ENCODE results near the gene SCGB1C1. TPM values are rescaled to one million over a fixed set of nuclear protein-coding genes. Genes with fewer than 3 reads are reported as not detected.
A peak's percentile ranks its signal among the peaks of the same experiment; 100 is the strongest.

Gene SCGB1C1
- total and polyA plus RNA-seq, 9 of the 15 experiments (the other 6 are each of a cell fraction or from before 2014, with no cell fraction given): not detected

DNA sequence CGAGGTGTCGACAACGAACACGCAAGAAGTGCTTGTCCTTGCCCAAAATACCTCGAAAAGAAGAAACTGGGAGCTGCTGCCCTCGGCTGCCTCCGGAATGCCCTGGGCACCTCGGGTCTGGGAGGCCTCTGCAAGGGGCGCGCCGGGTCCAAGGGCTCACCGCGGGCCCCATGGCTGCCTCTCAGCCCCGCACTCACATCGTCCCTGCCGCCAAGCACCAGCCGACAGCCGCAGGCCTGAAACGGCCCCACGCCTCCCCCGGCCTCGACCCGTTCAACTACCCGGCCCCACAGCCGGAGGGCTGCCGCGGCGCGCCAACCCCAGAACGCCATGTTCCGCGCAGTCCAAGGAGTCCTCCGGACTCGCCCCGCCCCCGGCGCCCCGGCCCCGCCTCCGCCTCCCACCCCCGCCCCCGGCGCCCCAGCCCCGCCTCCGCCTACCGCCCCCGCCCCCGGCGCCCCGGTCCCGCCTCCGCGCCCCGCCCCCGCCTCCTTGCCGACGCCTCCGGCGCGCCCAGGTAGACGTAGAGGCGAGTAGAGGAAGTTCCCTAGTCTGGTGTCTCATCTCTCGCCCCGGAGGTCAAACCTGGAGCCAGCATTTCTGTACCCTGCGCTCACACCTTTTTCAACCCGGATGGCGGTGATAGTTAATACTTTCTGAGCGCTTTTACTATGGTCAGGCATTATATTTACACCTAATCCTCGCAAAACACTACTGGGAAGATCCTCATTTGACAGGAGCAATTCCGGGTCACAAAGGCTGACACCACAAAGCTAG, 43.3 kb downstream of the SCGB1C1 start, which contains the start of gene SIRT3 (continued):
- peak; percentile 90; the same call in 1 of the 2 replicates for TF ChIP-seq NBN (IDR thresholded peaks at IDR 0.05; ENCODE audit: low read depth)
- peak; percentile 40; the same call in 1 of the 2 replicates for TF ChIP-seq SMARCA4 (IDR thresholded peaks at IDR 0.05)
- no peak for TF ChIP-seq PTBP1 (IDR thresholded peaks at IDR 0.05; ENCODE audit: low read depth, low read length)
- TF ChIP-seq THRA (IDR thresholded peaks at IDR 0.05): no peak
- TF ChIP-seq ZBTB43 (CRISPR knock-in tag; IDR thresholded peaks at IDR 0.05): no peak
- TF ChIP-seq, protein P1, sequence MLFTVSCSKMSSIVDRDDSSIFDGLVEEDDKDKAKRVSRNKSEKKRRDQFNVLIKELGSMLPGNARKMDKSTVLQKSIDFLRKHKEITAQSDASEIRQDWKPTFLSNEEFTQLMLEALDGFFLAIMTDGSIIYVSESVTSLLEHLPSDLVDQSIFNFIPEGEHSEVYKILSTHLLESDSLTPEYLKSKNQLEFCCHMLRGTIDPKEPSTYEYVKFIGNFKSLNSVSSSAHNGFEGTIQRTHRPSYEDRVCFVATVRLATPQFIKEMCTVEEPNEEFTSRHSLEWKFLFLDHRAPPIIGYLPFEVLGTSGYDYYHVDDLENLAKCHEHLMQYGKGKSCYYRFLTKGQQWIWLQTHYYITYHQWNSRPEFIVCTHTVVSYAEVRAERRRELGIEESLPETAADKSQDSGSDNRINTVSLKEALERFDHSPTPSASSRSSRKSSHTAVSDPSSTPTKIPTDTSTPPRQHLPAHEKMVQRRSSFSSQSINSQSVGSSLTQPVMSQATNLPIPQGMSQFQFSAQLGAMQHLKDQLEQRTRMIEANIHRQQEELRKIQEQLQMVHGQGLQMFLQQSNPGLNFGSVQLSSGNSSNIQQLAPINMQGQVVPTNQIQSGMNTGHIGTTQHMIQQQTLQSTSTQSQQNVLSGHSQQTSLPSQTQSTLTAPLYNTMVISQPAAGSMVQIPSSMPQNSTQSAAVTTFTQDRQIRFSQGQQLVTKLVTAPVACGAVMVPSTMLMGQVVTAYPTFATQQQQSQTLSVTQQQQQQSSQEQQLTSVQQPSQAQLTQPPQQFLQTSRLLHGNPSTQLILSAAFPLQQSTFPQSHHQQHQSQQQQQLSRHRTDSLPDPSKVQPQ (CRISPR knock-in tag; IDR thresholded peaks at IDR 0.05; ENCODE audit: borderline replicate concordance): no peak
- no peak for TF ChIP-seq YBX1 (IDR thresholded peaks at IDR 0.05)
- TF ChIP-seq, protein P2, sequence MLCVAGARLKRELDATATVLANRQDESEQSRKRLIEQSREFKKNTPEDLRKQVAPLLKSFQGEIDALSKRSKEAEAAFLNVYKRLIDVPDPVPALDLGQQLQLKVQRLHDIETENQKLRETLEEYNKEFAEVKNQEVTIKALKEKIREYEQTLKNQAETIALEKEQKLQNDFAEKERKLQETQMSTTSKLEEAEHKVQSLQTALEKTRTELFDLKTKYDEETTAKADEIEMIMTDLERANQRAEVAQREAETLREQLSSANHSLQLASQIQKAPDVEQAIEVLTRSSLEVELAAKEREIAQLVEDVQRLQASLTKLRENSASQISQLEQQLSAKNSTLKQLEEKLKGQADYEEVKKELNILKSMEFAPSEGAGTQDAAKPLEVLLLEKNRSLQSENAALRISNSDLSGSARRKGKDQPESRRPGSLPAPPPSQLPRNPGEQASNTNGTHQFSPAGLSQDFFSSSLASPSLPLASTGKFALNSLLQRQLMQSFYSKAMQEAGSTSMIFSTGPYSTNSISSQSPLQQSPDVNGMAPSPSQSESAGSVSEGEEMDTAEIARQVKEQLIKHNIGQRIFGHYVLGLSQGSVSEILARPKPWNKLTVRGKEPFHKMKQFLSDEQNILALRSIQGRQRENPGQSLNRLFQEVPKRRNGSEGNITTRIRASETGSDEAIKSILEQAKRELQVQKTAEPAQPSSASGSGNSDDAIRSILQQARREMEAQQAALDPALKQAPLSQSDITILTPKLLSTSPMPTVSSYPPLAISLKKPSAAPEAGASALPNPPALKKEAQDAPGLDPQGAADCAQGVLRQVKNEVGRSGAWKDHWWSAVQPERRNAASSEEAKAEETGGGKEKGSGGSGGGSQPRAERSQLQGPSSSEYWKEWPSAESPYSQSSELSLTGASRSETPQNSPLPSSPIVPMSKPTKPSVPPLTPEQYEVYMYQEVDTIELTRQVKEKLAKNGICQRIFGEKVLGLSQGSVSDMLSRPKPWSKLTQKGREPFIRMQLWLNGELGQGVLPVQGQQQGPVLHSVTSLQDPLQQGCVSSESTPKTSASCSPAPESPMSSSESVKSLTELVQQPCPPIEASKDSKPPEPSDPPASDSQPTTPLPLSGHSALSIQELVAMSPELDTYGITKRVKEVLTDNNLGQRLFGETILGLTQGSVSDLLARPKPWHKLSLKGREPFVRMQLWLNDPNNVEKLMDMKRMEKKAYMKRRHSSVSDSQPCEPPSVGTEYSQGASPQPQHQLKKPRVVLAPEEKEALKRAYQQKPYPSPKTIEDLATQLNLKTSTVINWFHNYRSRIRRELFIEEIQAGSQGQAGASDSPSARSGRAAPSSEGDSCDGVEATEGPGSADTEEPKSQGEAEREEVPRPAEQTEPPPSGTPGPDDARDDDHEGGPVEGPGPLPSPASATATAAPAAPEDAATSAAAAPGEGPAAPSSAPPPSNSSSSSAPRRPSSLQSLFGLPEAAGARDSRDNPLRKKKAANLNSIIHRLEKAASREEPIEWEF (CRISPR knock-in tag; IDR thresholded peaks at IDR 0.05): no peak
- no peak for TF ChIP-seq THAP12 (CRISPR knock-in tag; IDR thresholded peaks at IDR 0.05)
- no peak for TF ChIP-seq ESRRB (CRISPR knock-in tag; IDR thresholded peaks at IDR 0.05; ENCODE audit: borderline replicate concordance)
- no peak for TF ChIP-seq NFATC3 (IDR thresholded peaks at IDR 0.05)
- TF ChIP-seq EGR1 (conservative IDR thresholded peaks at IDR 0.05): peak; percentile 92
- no peak for TF ChIP-seq ZNF717 (CRISPR knock-in tag; IDR thresholded peaks at IDR 0.05)

Data from K562 (cell line).